H9 (cell line): ENCODE data around the gene SSUH2. TPM values are rescaled to one million over a fixed set of nuclear protein-coding genes. Genes with fewer than 3 reads are reported as not detected.

Experiments used
- DNase-seq: peaks from one replicate; pipeline ENCODE4 v3.0.0-alpha.2; 2017
- H2AFZ ChIP-seq: one replicate; pipeline ENCODE4 v1.6.1; 2013; ENCODE audit warnings: mild to moderate bottlenecking, low read length, control low read depth, moderate library complexity
- H2AK5ac ChIP-seq: 2 replicates; pipeline ENCODE4 v1.6.1; 2013; ENCODE audit warnings: low read length, control low read depth, mixed read lengths; ENCODE audit not compliant: insufficient read length
- H2BK120ac ChIP-seq: one replicate; pipeline ENCODE4 v1.6.1; 2013; ENCODE audit warnings: low read depth, mild to moderate bottlenecking, low read length, control low read depth, inconsistent platforms; ENCODE audit not compliant: poor library complexity, severe bottlenecking
- H2BK12ac ChIP-seq: 2 replicates; pipeline ENCODE4 v1.6.1; 2013; ENCODE audit warnings: low read length, control low read depth, mixed read lengths, low read depth; ENCODE audit not compliant: insufficient read length
- H2BK15ac ChIP-seq: 2 replicates; pipeline ENCODE4 v1.6.1; 2013; ENCODE audit warnings: low read depth, low read length, control low read depth
- H2BK20ac ChIP-seq: one replicate; pipeline ENCODE4 v1.6.1; 2013; ENCODE audit warnings: low read depth, mild to moderate bottlenecking, low read length, control low read depth, inconsistent platforms; ENCODE audit not compliant: poor library complexity, severe bottlenecking
- H2BK5ac ChIP-seq: 2 replicates; pipeline ENCODE4 v1.6.1; 2013; ENCODE audit warnings: low read length, control low read depth, mixed read lengths; ENCODE audit not compliant: insufficient read length
- H3K14ac ChIP-seq: 2 replicates; pipeline ENCODE4 v1.6.1; 2013; ENCODE audit warnings: low read length, control low read depth; ENCODE audit not compliant: insufficient read depth
- H3K18ac ChIP-seq: 2 replicates; pipeline ENCODE4 v1.6.1; 2013; ENCODE audit warnings: low read depth, mild to moderate bottlenecking, mixed read lengths, low read length, control low read depth; ENCODE audit not compliant: insufficient read length
- H3K23ac ChIP-seq: 2 replicates; pipeline ENCODE4 v1.6.1; 2013; ENCODE audit warnings: low read length, control low read depth, mixed read lengths, low read depth; ENCODE audit not compliant: insufficient read length
- H3K23me2 ChIP-seq: 2 replicates; pipeline ENCODE4 v1.6.1; 2013; ENCODE audit warnings: low read depth, mild to moderate bottlenecking, mixed read lengths, low read length, control low read depth; ENCODE audit not compliant: insufficient read length, poor library complexity, severe bottlenecking
- H3K27ac ChIP-seq: 2 replicates; pipeline ENCODE4 v1.5.1; 2013; ENCODE audit warnings: low read length, control low read depth, mixed read lengths, low read depth; ENCODE audit not compliant: insufficient read length
- H3K27me3 ChIP-seq: 2 replicates; pipeline ENCODE4 v1.6.1; 2013; ENCODE audit warnings: low read length, control low read depth, inconsistent platforms; ENCODE audit not compliant: insufficient read depth
- H3K4ac ChIP-seq: 2 replicates; pipeline ENCODE4 v1.6.1; 2013; ENCODE audit warnings: low read depth, mild to moderate bottlenecking, control low read depth, inconsistent platforms, low read length, moderate library complexity
- H3K4me1 ChIP-seq: 2 replicates; pipeline ENCODE4 v1.6.1; 2013; ENCODE audit warnings: low read length, control low read depth, inconsistent platforms; ENCODE audit not compliant: insufficient read depth
- H3K4me2 ChIP-seq: 2 replicates; pipeline ENCODE4 v1.6.1; 2013; ENCODE audit warnings: low read length, control low read depth, mixed read lengths; ENCODE audit not compliant: insufficient read length, insufficient read depth
- H3K56ac ChIP-seq: 2 replicates; pipeline ENCODE4 v1.6.1; 2013; ENCODE audit warnings: low read depth, mild to moderate bottlenecking, mixed read lengths, low read length, control low read depth; ENCODE audit not compliant: insufficient read length
- H3K79me1 ChIP-seq: 2 replicates; pipeline ENCODE4 v1.6.1; 2013; ENCODE audit warnings: low read depth, mild to moderate bottlenecking, moderate library complexity, low read length, control low read depth, inconsistent platforms; ENCODE audit not compliant: insufficient read depth, poor library complexity, severe bottlenecking
- H3K79me2 ChIP-seq: 2 replicates; pipeline ENCODE4 v1.6.1; 2013; ENCODE audit warnings: low read length, control low read depth, inconsistent platforms; ENCODE audit not compliant: insufficient read depth
- H3K9ac ChIP-seq: 2 replicates; pipeline ENCODE4 v1.6.1; 2013; ENCODE audit warnings: low read length, control low read depth, mixed read lengths; ENCODE audit not compliant: insufficient read length; ENCODE audit errors: extremely low read depth
- H3K9me3 ChIP-seq: one replicate; pipeline ENCODE4 v1.6.1; 2013; ENCODE audit warnings: low read depth, low read length, inconsistent platforms; ENCODE audit not compliant: control insufficient read depth
- H3T11ph ChIP-seq: one replicate; pipeline ENCODE4 v1.6.1; 2013; ENCODE audit warnings: mild to moderate bottlenecking, low read length, control low read depth, inconsistent platforms
- H4K20me1 ChIP-seq: one replicate; pipeline ENCODE4 v1.6.1; 2013; ENCODE audit not compliant: control insufficient read depth, insufficient read length, insufficient read depth
- H4K5ac ChIP-seq: 2 replicates; pipeline ENCODE4 v1.6.1; 2013; ENCODE audit warnings: low read depth, mild to moderate bottlenecking, mixed read lengths, low read length, control low read depth; ENCODE audit not compliant: insufficient read length
- H4K8ac ChIP-seq: replicated peaks from 2 replicates; pipeline ENCODE4 v1.6.1; 2013; ENCODE audit warnings: low read length, control low read depth, mixed read lengths, low read depth; ENCODE audit not compliant: insufficient read length
- H4K91ac ChIP-seq: 2 replicates; pipeline ENCODE4 v1.6.1; 2013; ENCODE audit warnings: low read depth, mild to moderate bottlenecking, moderate library complexity, mixed read lengths, low read length, control low read depth; ENCODE audit not compliant: insufficient read length
- H3K27ac Mint-ChIP-seq, 3 experiments: 2 replicates in 2 of 3; 3 replicates in 1 of 3; pipeline ENCODE4 v1.8.0; 2020 to 2021; ENCODE audit warnings: mixed read lengths in 3 of 3, mild to moderate bottlenecking in 1 of 3, moderate library complexity in 1 of 3
- H3K27me3 Mint-ChIP-seq: 2 replicates; pipeline ENCODE4 v1.8.0; 2021; ENCODE audit warnings: low read depth, mild to moderate bottlenecking, moderate library complexity, mixed read lengths
- H3K36me3 Mint-ChIP-seq, 3 experiments: 2 replicates in 2 of 3; 3 replicates in 1 of 3; pipeline ENCODE4 v1.8.0; 2020 to 2021; ENCODE audit warnings: low read depth in 3 of 3, mixed read lengths in 3 of 3; ENCODE audit not compliant: insufficient read depth in 1 of 3
- H3K4me1 Mint-ChIP-seq, 2 experiments: 2 replicates each; pipeline ENCODE4 v1.8.0; 2020; ENCODE audit warnings: mixed read lengths in 2 of 2
- H3K4me3 Mint-ChIP-seq, 2 experiments: 2 replicates in 1 of 2; 3 replicates in 1 of 2; pipeline ENCODE4 v1.8.0; 2020 to 2021; ENCODE audit warnings: mild to moderate bottlenecking in 2 of 2, mixed read lengths in 2 of 2, moderate library complexity in 1 of 2
- H3K9me3 Mint-ChIP-seq, 2 experiments: 2 replicates in 1 of 2; 3 replicates in 1 of 2; pipeline ENCODE4 v1.8.0; 2020; ENCODE audit warnings: mild to moderate bottlenecking in 2 of 2, mixed read lengths in 2 of 2, moderate library complexity in 1 of 2
- CTCF ChIP-seq: fragments of 200-600 bp; sonication (generic); conservative IDR thresholded peaks from 3 replicates; pipeline ENCODE4 v1.8.0; 2021; ENCODE audit warnings: antibody characterized with exemption, mild to moderate bottlenecking
- WGBS: extraction: QIAGEN DNeasy Blood & Tissue Kit; methylation state at CpG from one replicate; pipeline ENCODE4 v1.1.7; 2013; ENCODE audit warnings: missing lambda C conversion rate, low lambda C conversion rate, mixed read lengths; ENCODE audit not compliant: insufficient read length; ENCODE audit errors: extremely low coverage; 5-methylcytosine and 5-hydroxymethylcytosine counted together
- total RNA-seq: library from RNA; stranded (reverse); gene quantifications from 2 replicates; pipeline ENCODE4 v1.2.1, GENCODE V29; 2021

SSUH2 gene
- total RNA-seq, 1 experiment from 2014 or later: 0.61 TPM

- peaks cover 51% of the 10 kb centered on the region for H3K27me3 Mint-ChIP-seq
- Histone ChIP-seq H4K91ac (no peak overlapping the region), H3K4me1 (0 out of 2 replicates have a peak, but pooled peaks cover 3% of the 10 kb centered on the region), H3K79me2 (no peaks in the 10 kb centered on the region), H2BK20ac (no peak overlapping the region), H3K18ac (no peak overlapping the region), H3K14ac (no peak overlapping the region), H2BK12ac (no peak overlapping the region), H3T11ph (no peak overlapping the region), H4K20me1 (no peaks in the 10 kb centered on the region), H3K56ac (no peak overlapping the region), H2AK5ac (no peak overlapping the region), H3K9me3 (no peaks in the 10 kb centered on the region), H3K4me2 (no peak overlapping the region), H3K4ac (no peak overlapping the region), H2BK5ac (no peak overlapping the region), H2BK120ac (no peak overlapping the region), H3K27me3 (no peaks in the 10 kb centered on the region), H3K23ac (no peak overlapping the region), H3K9ac (no peak overlapping the region), H3K23me2 (no peaks in the 10 kb centered on the region), H4K8ac (no peak overlapping the region), H3K27ac (no peak overlapping the region), H4K5ac (no peak overlapping the region), H2AFZ (no peak overlapping the region), H3K79me1 (no peaks in the 10 kb centered on the region), H2BK15ac (no peak overlapping the region)
- no peaks in the 10 kb centered on the region for H3K36me3 Mint-ChIP-seq
- no peaks in the 10 kb centered on the region for H3K9me3 Mint-ChIP-seq
- H3K4me1 Mint-ChIP-seq: peaks cover 8 to 14% of the 10 kb centered on the region in 2 experiments
- WGBS: no CpG with 5 or more reads among the region's 4 CpGs
- no peak overlapping the region for H3K27ac Mint-ChIP-seq
- DNase-seq: no peak
- no peak for TF ChIP-seq CTCF
- no peak overlapping the region for H3K4me3 Mint-ChIP-seq
These were observed 18.0 kb upstream of the SSUH2 start for GRCh38 chr3:8662594-8662993.
